Measurements from ENCODE around the gene HPN. TPM values are rescaled to one million over a fixed set of nuclear protein-coding genes. Genes with fewer than 3 reads are reported as not detected.
"Not testable (repeated sequence)": the region's sequence is repeated elsewhere in the genome, so short reads cannot be mapped to it uniquely, and the experiment has no call there.

Gene HPN
- total and polyA plus RNA-seq, 9 donors: 0.42 to 21.1 (median 2.9) TPM; not detected in 1

DNA sequence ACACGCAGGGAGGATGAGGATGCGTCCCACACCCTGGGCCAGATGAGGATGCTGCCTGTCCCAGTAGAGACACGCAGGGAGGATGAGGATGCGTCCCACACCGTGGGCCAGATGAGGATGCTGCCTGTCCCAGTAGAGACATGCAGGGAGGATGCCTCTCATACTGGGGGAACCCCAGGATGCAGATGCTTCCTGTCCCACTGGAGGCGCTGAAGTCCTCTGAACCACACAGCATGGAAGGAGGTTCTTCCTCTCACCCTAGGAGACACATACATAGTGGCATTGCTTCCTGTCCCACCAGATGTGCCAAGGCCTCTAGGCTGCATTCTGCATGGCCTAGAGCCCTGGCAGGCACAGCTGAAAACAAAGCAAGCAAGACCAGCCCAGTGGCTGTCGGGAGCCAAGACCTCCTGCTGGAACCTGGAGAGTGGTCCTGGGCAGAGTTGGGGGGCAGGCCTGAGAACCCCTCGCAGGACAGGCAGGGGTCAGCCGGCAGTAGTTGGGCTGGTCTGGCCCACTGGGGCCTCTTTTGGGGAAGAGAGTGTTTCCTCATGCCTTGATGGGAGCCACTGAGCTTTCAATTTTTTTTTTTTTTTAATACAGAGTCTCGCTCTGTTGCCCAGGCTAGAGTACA is 4.3 kb downstream of the HPN start:
- H3K9me3 ChIP-seq: no peaks in the 10 kb centered on the region
- H3K36me3 ChIP-seq: no peaks in the 10 kb centered on the region
- TF ChIP-seq, protein P1, sequence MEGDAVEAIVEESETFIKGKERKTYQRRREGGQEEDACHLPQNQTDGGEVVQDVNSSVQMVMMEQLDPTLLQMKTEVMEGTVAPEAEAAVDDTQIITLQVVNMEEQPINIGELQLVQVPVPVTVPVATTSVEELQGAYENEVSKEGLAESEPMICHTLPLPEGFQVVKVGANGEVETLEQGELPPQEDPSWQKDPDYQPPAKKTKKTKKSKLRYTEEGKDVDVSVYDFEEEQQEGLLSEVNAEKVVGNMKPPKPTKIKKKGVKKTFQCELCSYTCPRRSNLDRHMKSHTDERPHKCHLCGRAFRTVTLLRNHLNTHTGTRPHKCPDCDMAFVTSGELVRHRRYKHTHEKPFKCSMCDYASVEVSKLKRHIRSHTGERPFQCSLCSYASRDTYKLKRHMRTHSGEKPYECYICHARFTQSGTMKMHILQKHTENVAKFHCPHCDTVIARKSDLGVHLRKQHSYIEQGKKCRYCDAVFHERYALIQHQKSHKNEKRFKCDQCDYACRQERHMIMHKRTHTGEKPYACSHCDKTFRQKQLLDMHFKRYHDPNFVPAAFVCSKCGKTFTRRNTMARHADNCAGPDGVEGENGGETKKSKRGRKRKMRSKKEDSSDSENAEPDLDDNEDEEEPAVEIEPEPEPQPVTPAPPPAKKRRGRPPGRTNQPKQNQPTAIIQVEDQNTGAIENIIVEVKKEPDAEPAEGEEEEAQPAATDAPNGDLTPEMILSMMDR (IDR thresholded peaks at IDR 0.05): no peak
- TF ChIP-seq EP300 (IDR thresholded peaks at IDR 0.05) (no peak), POLR2A (IDR thresholded peaks at IDR 0.05) (no peak)
- peaks cover 13% of the 10 kb centered on the region for H3K4me1 ChIP-seq (ENCODE audit: insufficient read depth)
- DNase-seq: peak in 2 of 5 donors; percentile 14 to 18
- no peak overlapping the region for H3K4me3 ChIP-seq
- WGBS, 3 donors: 59 to 67% (median 60%) methylated on average over 10 of the region's 10 CpGs
- no peaks in the 10 kb centered on the region for H3K27me3 ChIP-seq
- intact Hi-C loops (cut with DNase I): no loop called here
- H3K27ac ChIP-seq: no peak overlapping the region

DNA sequence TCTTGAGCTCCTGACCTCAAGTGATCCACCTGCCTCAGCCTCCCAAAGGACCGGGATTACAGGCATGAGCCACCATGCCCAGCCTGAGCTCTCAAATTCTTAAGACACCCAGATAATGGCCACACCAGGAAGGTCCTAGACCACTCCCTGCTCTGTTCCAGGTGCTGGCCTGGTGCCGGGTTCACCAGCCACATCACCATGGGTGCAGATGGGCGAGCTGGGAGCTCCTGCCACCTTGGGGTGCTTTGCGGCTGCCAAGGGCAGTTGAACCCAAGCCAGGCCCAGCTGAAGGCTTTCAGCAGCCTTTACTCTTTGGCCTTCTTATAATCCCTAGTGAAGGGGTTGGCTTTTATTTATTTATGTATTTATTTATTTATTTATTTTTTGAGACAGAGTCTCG is 4.9 kb downstream of the HPN start:
- intact Hi-C loops (cut with DNase I): no loop called here
- 89 to 95% (median 93%) methylated on average over 5 of the region's 5 CpGs for WGBS, 3 donors
- no peak for TF ChIP-seq POLR2A (IDR thresholded peaks at IDR 0.05)
- TF ChIP-seq, protein P1 (IDR thresholded peaks at IDR 0.05): no peak
- Histone ChIP-seq H3K9me3 (no peaks in the 10 kb centered on the region), H3K4me1 (ENCODE audit: insufficient read depth) (peaks cover 8% of the 10 kb centered on the region), H3K27me3 (no peaks in the 10 kb centered on the region), H3K27ac (no peak overlapping the region), H3K36me3 (no peaks in the 10 kb centered on the region), H3K4me3 (no peak overlapping the region)
- no peak for DNase-seq

DNA sequence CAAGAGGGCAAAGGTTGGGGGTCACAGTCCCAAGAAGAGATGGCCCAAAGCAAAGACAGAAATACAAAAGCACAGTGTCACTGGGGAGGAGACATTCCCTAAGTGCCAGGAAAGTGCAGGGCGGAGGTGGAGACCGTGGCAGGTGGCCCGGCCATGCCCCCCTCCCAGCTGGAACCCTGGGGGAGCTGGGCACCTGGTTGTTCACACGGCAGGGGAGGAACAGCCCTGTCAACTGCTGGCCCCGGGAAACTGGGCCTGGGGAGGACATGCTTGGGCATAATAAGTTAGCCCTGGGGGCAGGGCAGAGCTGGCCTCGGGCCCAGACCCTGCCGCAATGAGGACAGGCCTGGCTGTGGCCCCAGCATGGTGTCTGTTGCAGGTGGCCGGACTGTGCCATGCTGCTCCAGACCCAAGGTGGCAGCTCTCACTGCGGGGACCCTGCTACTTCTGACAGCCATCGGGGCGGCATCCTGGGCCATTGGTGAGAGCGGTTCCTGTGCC is 7.4 kb downstream of the HPN start:
- peak in 1 of 5 donors; percentile 16 for DNase-seq
- no peak overlapping the region for H3K4me3 ChIP-seq
- H3K4me1 ChIP-seq (ENCODE audit: insufficient read depth): no peaks in the 10 kb centered on the region
- intact Hi-C loops (cut with DNase I): no loop called here
- no peaks in the 10 kb centered on the region for H3K27me3 ChIP-seq
- H3K9me3 ChIP-seq: no peaks in the 10 kb centered on the region
- WGBS, 3 donors: 58 to 67% (median 63%) methylated on average over 12 of the region's 12 CpGs
- H3K27ac ChIP-seq: no peak overlapping the region
- H3K36me3 ChIP-seq: no peaks in the 10 kb centered on the region
- TF ChIP-seq, protein P1 (IDR thresholded peaks at IDR 0.05): no peak
- TF ChIP-seq EP300 (IDR thresholded peaks at IDR 0.05) (no peak), POLR2A (IDR thresholded peaks at IDR 0.05) (no peak)

DNA sequence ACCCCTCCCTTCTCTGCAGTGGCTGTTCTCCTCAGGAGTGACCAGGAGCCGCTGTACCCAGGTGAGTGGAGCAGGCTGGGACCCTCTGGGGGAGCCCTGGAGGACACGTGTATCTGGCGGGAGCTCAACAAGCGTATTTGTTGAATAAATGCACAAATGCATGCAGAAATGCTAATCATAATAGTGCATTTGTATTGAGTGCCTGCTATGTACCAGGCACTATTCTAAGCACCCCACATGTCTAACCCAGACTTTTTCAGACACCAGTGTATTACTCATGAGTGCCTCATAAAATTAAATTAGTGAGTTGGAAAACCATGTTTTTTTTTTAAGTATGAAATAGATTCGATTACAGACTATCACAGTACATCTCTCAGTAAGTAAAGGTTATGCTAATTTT is 7.9 kb downstream of the HPN start:
- intact Hi-C loops (cut with DNase I): no loop called here
- Histone ChIP-seq H3K4me1 (ENCODE audit: insufficient read depth) (no peaks in the 10 kb centered on the region), H3K9me3 (no peaks in the 10 kb centered on the region), H3K27me3 (no peaks in the 10 kb centered on the region), H3K36me3 (no peaks in the 10 kb centered on the region), H3K27ac (no peak overlapping the region), H3K4me3 (no peak overlapping the region)
- WGBS, 3 donors: 69 to 79% (median 73%) methylated on average over 5 of the region's 5 CpGs
- no peak for DNase-seq
- TF ChIP-seq, protein P1 (IDR thresholded peaks at IDR 0.05): no peak
- no peak for TF ChIP-seq POLR2A (IDR thresholded peaks at IDR 0.05)
- TF ChIP-seq EP300 (IDR thresholded peaks at IDR 0.05): no peak

DNA sequence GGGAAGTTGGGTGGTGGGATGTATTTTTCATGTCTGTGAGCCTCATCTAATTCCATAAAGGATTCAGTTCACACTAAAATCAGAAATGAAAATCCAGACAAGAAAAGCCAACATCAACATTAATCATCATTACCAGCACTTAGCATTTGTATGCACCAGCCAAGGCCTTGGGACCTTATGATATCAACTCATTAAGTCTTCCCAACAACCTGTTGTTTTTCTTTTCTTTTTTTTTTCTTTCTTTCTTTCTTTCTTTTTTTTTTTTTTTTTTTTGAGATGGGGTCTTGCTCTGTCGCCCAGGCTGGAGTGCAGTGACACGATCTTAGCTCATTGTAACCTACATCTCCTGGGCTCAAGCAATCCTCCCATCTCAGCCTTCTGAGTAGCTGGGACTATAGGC is 9.1 kb downstream of the HPN start:
- H3K4me3 ChIP-seq; H3K36me3 ChIP-seq; H3K9me3 ChIP-seq; H3K27ac ChIP-seq; intact Hi-C loops (cut with DNase I); H3K27me3 ChIP-seq; DNase-seq; H3K4me1 ChIP-seq (ENCODE audit: insufficient read depth): not testable (repeated sequence)
- WGBS, 3 donors: 93 to 95% (median 94%) methylated on average over 2 of the region's 2 CpGs

DNA sequence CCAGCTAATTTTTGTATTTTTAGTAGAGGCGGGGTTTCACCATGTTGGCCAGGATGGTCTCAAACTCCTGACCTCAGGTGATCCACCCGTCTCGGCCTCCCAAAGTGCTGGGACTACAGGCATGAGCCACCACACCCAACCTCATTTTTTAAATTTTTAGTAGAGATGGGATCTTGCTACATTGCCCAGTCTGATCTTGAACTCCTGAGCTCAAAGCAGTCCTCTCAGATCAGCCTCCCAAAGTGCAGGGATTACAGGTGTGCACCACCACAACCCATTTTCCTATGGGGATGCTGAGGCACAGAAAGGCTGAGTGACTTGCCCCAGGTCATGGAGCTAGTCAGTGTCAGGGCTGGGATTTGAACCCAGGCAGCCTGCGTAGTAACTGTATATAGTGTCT is 9.7 kb downstream of the HPN start:
- H3K4me3 ChIP-seq; H3K27me3 ChIP-seq; H3K36me3 ChIP-seq; H3K27ac ChIP-seq; intact Hi-C loops (cut with DNase I); DNase-seq; H3K4me1 ChIP-seq (ENCODE audit: insufficient read depth); H3K9me3 ChIP-seq: not testable (repeated sequence)
- 93 to 97% (median 95%) methylated on average over 4 of the region's 4 CpGs for WGBS, 3 donors
